GM23248 (cell line): ENCODE data around the gene ZBED4.

Experiments
- EZH2 ChIP-seq: fragments of 200-600 bp; sonication (generic); IDR thresholded peaks from 2 replicates; pipeline ENCODE4 v1.6.1; 2018; ENCODE audit warnings: antibody characterized with exemption, mild to moderate bottlenecking; ENCODE audit not compliant: insufficient read depth, poor library complexity, severe bottlenecking
- EZH2phosphoT487 ChIP-seq: fragments of 200-600 bp; sonication (generic); IDR thresholded peaks from 2 replicates; pipeline ENCODE4 v1.6.1; 2018; ENCODE audit warnings: antibody characterized with exemption, moderate library complexity, mild to moderate bottlenecking, low read depth; ENCODE audit not compliant: insufficient read depth

DNA sequence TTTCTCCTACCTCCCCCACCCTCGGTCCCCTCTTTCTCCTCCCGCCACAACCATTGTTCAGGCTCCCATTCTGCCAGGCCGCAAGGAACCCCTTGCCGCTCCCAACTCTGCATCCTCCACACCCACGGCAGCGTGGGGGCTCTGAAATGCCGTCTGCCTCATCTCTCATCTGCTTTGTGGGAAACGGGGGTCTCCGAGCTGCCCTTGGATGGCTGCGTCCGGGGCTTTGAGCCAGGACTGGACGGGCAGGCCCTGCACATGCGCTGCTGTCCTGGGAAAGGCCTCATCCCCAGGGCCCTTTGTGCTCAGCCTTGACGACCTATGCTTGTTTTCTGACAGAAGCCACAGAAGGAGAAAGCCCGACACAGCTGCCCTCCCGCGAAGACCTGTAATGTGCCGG is 73.3 kb downstream of the ZBED4 start:
- TF ChIP-seq EZH2 (no peak), EZH2phosphoT487 (no peak)
